Neuronal stem cell (in vitro differentiated cells): ENCODE measurements around the gene ACTL7A.
A peak's percentile ranks its signal among the peaks of the same experiment; 100 is the strongest.

ENCODE experiments used
- DNase-seq: peaks from one replicate; pipeline ENCODE4 v3.0.0-alpha.2; 2013; ENCODE audit warnings: low spot score
- H2AFZ ChIP-seq: one replicate; pipeline ENCODE4 v1.6.1; 2013; ENCODE audit warnings: mild to moderate bottlenecking, low read length, inconsistent platforms
- H2AK5ac ChIP-seq: 2 replicates; pipeline ENCODE4 v1.6.1; 2013; ENCODE audit warnings: low read depth, mild to moderate bottlenecking, inconsistent platforms, low read length, moderate library complexity, mixed read lengths
- H2BK120ac ChIP-seq: 2 replicates; pipeline ENCODE4 v1.6.1; 2013; ENCODE audit warnings: low read depth, mild to moderate bottlenecking, inconsistent platforms, low read length, moderate library complexity, mixed read lengths
- H2BK12ac ChIP-seq: one replicate; pipeline ENCODE4 v1.6.1; 2013; ENCODE audit warnings: low read length, inconsistent platforms
- H2BK15ac ChIP-seq: 2 replicates; pipeline ENCODE4 v1.6.1; 2013; ENCODE audit warnings: mild to moderate bottlenecking, low read length, inconsistent platforms, mixed read lengths
- H2BK5ac ChIP-seq: one replicate; pipeline ENCODE4 v1.6.1; 2013; ENCODE audit warnings: inconsistent platforms, mild to moderate bottlenecking, low read length, moderate library complexity
- H3K14ac ChIP-seq: one replicate; pipeline ENCODE4 v1.6.1; 2013; ENCODE audit warnings: low read length, inconsistent platforms
- H3K18ac ChIP-seq: 2 replicates; pipeline ENCODE4 v1.6.1; 2013; ENCODE audit warnings: low read length, inconsistent platforms
- H3K23ac ChIP-seq: 2 replicates; pipeline ENCODE4 v1.6.1; 2013; ENCODE audit warnings: low read depth, mild to moderate bottlenecking, mixed read lengths, low read length, inconsistent platforms; ENCODE audit not compliant: poor library complexity
- H3K27ac ChIP-seq: replicated peaks from 3 replicates; pipeline ENCODE4 v1.5.1; 2013; ENCODE audit warnings: low read length, inconsistent platforms
- H3K27me3 ChIP-seq, 3 experiments: 2 replicates each; pipeline ENCODE4 v1.6.1; 2013; ENCODE audit warnings: low read length in 3 of 3, mild to moderate bottlenecking in 2 of 3, inconsistent platforms in 1 of 3, low read depth in 1 of 3, mixed read lengths in 1 of 3, moderate library complexity in 1 of 3; ENCODE audit not compliant: control insufficient read depth in 3 of 3, insufficient read depth in 3 of 3
- H3K36me3 ChIP-seq, 2 donors: replicated peaks in 1 of 2; 2 replicates each; pipeline ENCODE4 v1.6.1; 2013; ENCODE audit warnings: low read length in 2 of 2; ENCODE audit not compliant: control insufficient read depth in 2 of 2, insufficient read depth in 2 of 2
- H3K4ac ChIP-seq: 2 replicates; pipeline ENCODE4 v1.6.1; 2013; ENCODE audit warnings: inconsistent platforms, mild to moderate bottlenecking, low read length, moderate library complexity
- H3K4me1 ChIP-seq, 2 donors: 1 replicate in 1 of 2; 2 replicates in 1 of 2; pipeline ENCODE4 v1.6.1; 2013; ENCODE audit warnings: low read length in 2 of 2, low read depth in 1 of 2; ENCODE audit not compliant: control insufficient read depth in 2 of 2, insufficient read depth in 1 of 2
- H3K4me2 ChIP-seq: one replicate; pipeline ENCODE4 v1.6.1; 2013; ENCODE audit warnings: mild to moderate bottlenecking, low read length, inconsistent platforms; ENCODE audit not compliant: insufficient read depth, poor library complexity, severe bottlenecking
- H3K4me3 ChIP-seq, 2 donors: 2 replicates each; pipeline ENCODE4 v1.5.1; 2013; ENCODE audit warnings: low read length in 2 of 2, mild to moderate bottlenecking in 2 of 2, inconsistent platforms in 1 of 2, moderate library complexity in 1 of 2
- H3K79me1 ChIP-seq: one replicate; pipeline ENCODE4 v1.6.1; 2013; ENCODE audit warnings: low read depth, mild to moderate bottlenecking, inconsistent platforms, low read length, moderate library complexity
- H3K9ac ChIP-seq: one replicate; pipeline ENCODE4 v1.6.1; 2013; ENCODE audit warnings: mild to moderate bottlenecking, low read depth, low read length, inconsistent platforms; ENCODE audit not compliant: poor library complexity
- H3K9me3 ChIP-seq, 2 donors: replicated peaks in 1 of 2; 2 replicates each; pipeline versions ENCODE3 to v1.6.1; 2013; ENCODE audit warnings: low read length in 2 of 2, mild to moderate bottlenecking in 2 of 2, inconsistent platforms in 1 of 2, low read depth in 1 of 2, mixed read lengths in 1 of 2, moderate library complexity in 1 of 2; ENCODE audit not compliant: control insufficient read depth in 2 of 2, insufficient read depth in 1 of 2
- H4K8ac ChIP-seq: one replicate; pipeline ENCODE4 v1.6.1; 2013; ENCODE audit warnings: low read depth, mild to moderate bottlenecking, inconsistent platforms, low read length, moderate library complexity
- H4K91ac ChIP-seq: one replicate; pipeline ENCODE4 v1.6.1; 2013; ENCODE audit warnings: low read length, low read depth, mild to moderate bottlenecking, inconsistent platforms; ENCODE audit not compliant: poor library complexity
- WGBS, 2 donors: extraction: QIAGEN DNeasy Blood & Tissue Kit; methylation state at CpG; one replicate each; pipeline ENCODE4 v1.1.7; 2013; ENCODE audit warnings: missing lambda C conversion rate in 2 of 2, mixed read lengths in 1 of 2; ENCODE audit not compliant: insufficient read length in 2 of 2, insufficient replicate concordance in 1 of 2; ENCODE audit errors: extremely low coverage in 2 of 2; 5-methylcytosine and 5-hydroxymethylcytosine counted together

Gene ACTL7A

GRCh38 chr9:108816037-108816436, 46.0 kb upstream of the ACTL7A start:
- DNase-seq, result no peak

GRCh38 chr9:108823829-108824228, 38.2 kb upstream of the ACTL7A start:
- Histone ChIP-seq H2AFZ (no peak overlapping the region), H3K18ac (no peak overlapping the region), H3K79me1 (no peaks in the 10 kb centered on the region), H2BK120ac (no peak overlapping the region), H3K14ac (no peak overlapping the region), H3K4ac (no peak overlapping the region), H2BK12ac (no peak overlapping the region), H2AK5ac (no peak overlapping the region), H3K9ac (no peak overlapping the region), H3K27me3 (no peaks in the 10 kb centered on the region), H4K91ac (no peak overlapping the region), H3K4me2 (no peak overlapping the region), H4K8ac (no peak overlapping the region), H3K9me3 (peaks cover 0 to 6% of the 10 kb centered on the region in 2 donors), H2BK5ac (no peak overlapping the region), H3K23ac (no peak overlapping the region), H3K4me3 (no peak overlapping the region), H3K36me3 (no peaks in the 10 kb centered on the region), H3K4me1 (no peaks in the 10 kb centered on the region), H3K27ac (no peak overlapping the region), H2BK15ac (no peak overlapping the region)
- no CpG with 5 or more reads among the region's 3 CpGs for WGBS, 2 donors
- no peak for DNase-seq

More at GRCh38 chr9:108816037-108816436, 46.0 kb upstream of the ACTL7A start:
- no peaks in the 10 kb centered on the region for H3K27me3 ChIP-seq
- H3K4me1 ChIP-seq, result no peaks in the 10 kb centered on the region
- H3K4me2 ChIP-seq, result no peak overlapping the region
- H2AK5ac ChIP-seq, result no peak overlapping the region
- no peak overlapping the region for H3K4me3 ChIP-seq
- H4K91ac ChIP-seq, result no peak overlapping the region
- no peak overlapping the region for H3K27ac ChIP-seq
- no peak overlapping the region for H3K9ac ChIP-seq
- no peaks in the 10 kb centered on the region for H3K9me3 ChIP-seq
- no peak overlapping the region for H3K23ac ChIP-seq
- WGBS, 2 donors, result no CpG with 5 or more reads among the region's 10 CpGs
- no peak overlapping the region for H3K4ac ChIP-seq
- no peak overlapping the region for H2BK15ac ChIP-seq
- no peak overlapping the region for H2BK5ac ChIP-seq
- no peak overlapping the region for H4K8ac ChIP-seq
- no peak overlapping the region for H3K14ac ChIP-seq
- H3K18ac ChIP-seq, result no peak overlapping the region
- H3K36me3 ChIP-seq, result no peaks in the 10 kb centered on the region
- no peak overlapping the region for H2BK12ac ChIP-seq
- H3K79me1 ChIP-seq, result no peaks in the 10 kb centered on the region
- no peak overlapping the region for H2BK120ac ChIP-seq
- peak overlapping the region; percentile 60 for H2AFZ ChIP-seq

GRCh38 chr9:108830272-108830671, 31.8 kb upstream of the ACTL7A start:
- no peak overlapping the region for H3K18ac ChIP-seq
- no peak overlapping the region for H3K4ac ChIP-seq
- H2BK12ac ChIP-seq, result no peak overlapping the region
- no CpG with 5 or more reads among the region's 2 CpGs for WGBS, 2 donors
- no peak overlapping the region for H4K8ac ChIP-seq
- no peak overlapping the region for H3K23ac ChIP-seq
- H3K14ac ChIP-seq, result no peak overlapping the region
- H3K79me1 ChIP-seq, result no peaks in the 10 kb centered on the region
- H3K27ac ChIP-seq, result no peak overlapping the region
- no peak overlapping the region for H2AK5ac ChIP-seq
- H2BK120ac ChIP-seq, result no peak overlapping the region
- no peaks in the 10 kb centered on the region for H3K9me3 ChIP-seq
- no peaks in the 10 kb centered on the region for H3K27me3 ChIP-seq
- H2AFZ ChIP-seq, result no peak overlapping the region
- no peak for DNase-seq
- no peak overlapping the region for H3K4me3 ChIP-seq
- no peak overlapping the region for H4K91ac ChIP-seq
- no peak overlapping the region for H3K4me2 ChIP-seq
- H3K9ac ChIP-seq, result no peak overlapping the region
- no peak overlapping the region for H2BK5ac ChIP-seq
- no peaks in the 10 kb centered on the region for H3K4me1 ChIP-seq
- no peak overlapping the region for H2BK15ac ChIP-seq
- H3K36me3 ChIP-seq, result no peaks in the 10 kb centered on the region

GRCh38 chr9:108831496-108832178, 30.4 kb upstream of the ACTL7A start:
- no peak overlapping the region for H4K8ac ChIP-seq
- no peak overlapping the region for H3K9ac ChIP-seq
- no peak overlapping the region for H3K27ac ChIP-seq
- no peak overlapping the region for H3K4me3 ChIP-seq
- no peak overlapping the region for H2BK12ac ChIP-seq
- H3K9me3 ChIP-seq, result no peaks in the 10 kb centered on the region
- H2AFZ ChIP-seq, result no peak overlapping the region
- no peak overlapping the region for H3K4me2 ChIP-seq
- no peak overlapping the region for H3K23ac ChIP-seq
- no peak overlapping the region for H3K4ac ChIP-seq
- no peak overlapping the region for H2BK120ac ChIP-seq
- WGBS, 2 donors, result no CpG with 5 or more reads among the region's 1 CpG
- no peaks in the 10 kb centered on the region for H3K36me3 ChIP-seq
- H2BK15ac ChIP-seq, result no peak overlapping the region
- no peak overlapping the region for H3K14ac ChIP-seq
- H2BK5ac ChIP-seq, result no peak overlapping the region
- H3K27me3 ChIP-seq, result no peaks in the 10 kb centered on the region
- no peak overlapping the region for H2AK5ac ChIP-seq
- H3K79me1 ChIP-seq, result no peaks in the 10 kb centered on the region
- DNase-seq, result no peak
- no peak overlapping the region for H4K91ac ChIP-seq
- no peak overlapping the region for H3K18ac ChIP-seq
- no peaks in the 10 kb centered on the region for H3K4me1 ChIP-seq
